ENCODE measurements around the gene PTPRG.

DNA sequence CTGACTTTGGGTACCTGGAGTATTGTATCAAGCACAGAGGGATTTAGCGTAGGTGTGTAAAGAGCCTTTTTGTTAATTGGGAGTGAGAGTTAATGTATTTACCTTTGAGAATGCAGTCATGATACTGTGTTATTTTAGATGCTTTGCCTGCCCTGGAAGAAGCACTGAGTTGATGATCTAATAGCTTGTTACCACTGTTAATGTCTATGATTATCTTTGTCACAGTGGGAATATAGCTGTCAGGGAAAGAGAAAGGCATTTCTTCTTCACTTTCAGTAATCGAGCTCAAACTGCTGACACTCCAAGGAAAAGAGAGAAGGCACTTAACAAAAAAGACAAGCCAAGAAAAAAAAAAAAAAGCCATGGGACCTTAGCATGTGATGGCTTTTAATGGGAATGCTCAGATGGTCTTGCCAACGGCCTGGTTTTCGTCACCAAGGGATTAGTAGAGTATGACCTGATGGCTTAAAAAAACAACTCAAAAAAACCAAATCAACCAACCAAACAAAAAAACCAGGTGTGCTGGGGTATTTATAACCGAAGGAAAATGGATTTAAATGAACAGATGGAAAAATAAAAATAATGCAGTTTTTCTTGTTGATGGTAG is 387.4 kb downstream of the PTPRG start:
- TF ChIP-seq POLR2A (IDR thresholded peaks at IDR 0.05; ENCODE audit: borderline replicate concordance, extremely low read depth, insufficient read depth, insufficient read length) = no peak
- no peak for TF ChIP-seq SP1 (IDR thresholded peaks at IDR 0.05; ENCODE audit: low read depth)
- no peak for TF ChIP-seq CTCF (IDR thresholded peaks at IDR 0.05 in 2 of 3, conservative IDR thresholded peaks at IDR 0.05 in 1 of 3; ENCODE audit: borderline replicate concordance in 1 of 3, insufficient read depth in 1 of 3, low read depth in 2 of 3, low read length in 2 of 3)
